GM23338 (cell line): ENCODE measurements around the gene GHSR. TPM values are rescaled to one million over a fixed set of nuclear protein-coding genes. Genes with fewer than 3 reads are reported as not detected.

Source experiments
- ATAC-seq: fragments of 200-7000 bp; cut with Tn5 transposase; 3 replicates; pipeline ENCODE4 v1.9.1; 2020
- DNase-seq: peaks from one replicate; pipeline ENCODE4 v3.0.0-alpha.2; 2015; ENCODE audit warnings: low spot score
- H2AFZ ChIP-seq: fragments of 200-600 bp; sonication (generic); 2 replicates; pipeline ENCODE4 v1.8.0; 2016; ENCODE audit warnings: antibody characterized with exemption, mild to moderate bottlenecking, moderate library complexity
- H3F3A ChIP-seq: fragments of 200-600 bp; sonication (generic); replicated peaks from 2 replicates; pipeline ENCODE4 v1.8.0; 2017; ENCODE audit warnings: antibody characterized with exemption, mixed run types, low read depth
- H3K27ac ChIP-seq: fragments of 200-600 bp; sonication (generic); 2 replicates; pipeline ENCODE4 v1.6.1; 2016; ENCODE audit warnings: low read depth
- H3K27me3 ChIP-seq: fragments of 200-600 bp; sonication (generic); 2 replicates; pipeline ENCODE4 v1.8.0; 2016; ENCODE audit warnings: mild to moderate bottlenecking, mixed run types, moderate library complexity; ENCODE audit not compliant: insufficient read depth
- H3K36me3 ChIP-seq: fragments of 200-600 bp; sonication (generic); 2 replicates; pipeline ENCODE4 v1.8.0; 2016; ENCODE audit warnings: mild to moderate bottlenecking; ENCODE audit not compliant: insufficient read depth
- H3K4me1 ChIP-seq: fragments of 200-600 bp; sonication (generic); 2 replicates; pipeline ENCODE4 v1.8.0; 2016; ENCODE audit warnings: mild to moderate bottlenecking, moderate library complexity; ENCODE audit not compliant: insufficient read depth
- H3K4me2 ChIP-seq: fragments of 200-600 bp; sonication (generic); 2 replicates; pipeline ENCODE4 v1.7.1; 2017; ENCODE audit warnings: mixed run types
- H3K4me3 ChIP-seq: fragments of 200-600 bp; sonication (generic); 2 replicates; pipeline ENCODE4 v1.6.1; 2016; ENCODE audit warnings: mixed run types
- H3K79me2 ChIP-seq: fragments of 200-600 bp; sonication (generic); replicated peaks from 2 replicates; pipeline ENCODE4 v1.8.0; 2017; ENCODE audit warnings: mild to moderate bottlenecking; ENCODE audit not compliant: insufficient read depth
- H3K9me2 ChIP-seq: fragments of 200-600 bp; sonication (generic); 2 replicates; pipeline ENCODE4 v1.8.0; 2017; ENCODE audit not compliant: insufficient read depth
- H4K20me1 ChIP-seq: fragments of 200-600 bp; sonication (generic); replicated peaks from 2 replicates; pipeline ENCODE4 v1.8.0; 2017; ENCODE audit warnings: mild to moderate bottlenecking; ENCODE audit not compliant: insufficient read depth
- H3K27ac Mint-ChIP-seq: 2 replicates; pipeline ENCODE4 v1.8.0; 2020; ENCODE audit warnings: inconsistent platforms, mild to moderate bottlenecking, moderate library complexity, mixed read lengths
- H3K27me3 Mint-ChIP-seq: 3 replicates; pipeline ENCODE4 v1.8.0; 2022; ENCODE audit warnings: low read depth, mild to moderate bottlenecking, moderate library complexity, mixed read lengths, inconsistent platforms; ENCODE audit not compliant: insufficient read depth, poor library complexity
- H3K36me3 Mint-ChIP-seq: 3 replicates; pipeline ENCODE4 v1.8.0; 2021; ENCODE audit warnings: low read depth, mild to moderate bottlenecking, inconsistent platforms, moderate library complexity, mixed read lengths
- H3K4me1 Mint-ChIP-seq: 3 replicates; pipeline ENCODE4 v1.8.0; 2020; ENCODE audit warnings: mild to moderate bottlenecking, inconsistent platforms, mixed read lengths
- H3K4me3 Mint-ChIP-seq: 3 replicates; pipeline ENCODE4 v1.8.0; 2021; ENCODE audit warnings: moderate library complexity, mild to moderate bottlenecking, inconsistent platforms, mixed read lengths
- H3K9me3 Mint-ChIP-seq: 3 replicates; pipeline ENCODE4 v1.8.0; 2020; ENCODE audit warnings: moderate library complexity, mild to moderate bottlenecking, inconsistent platforms, mixed read lengths
- CREB1 ChIP-seq: fragments of 250-450 bp; sonication (Bioruptor Pico); IDR thresholded peaks from 2 replicates; pipeline ENCODE4 v1.5.0; 2020; ENCODE audit warnings: low read depth, mild to moderate bottlenecking, moderate library complexity
- EZH2 ChIP-seq: fragments of 200-600 bp; sonication (generic); IDR thresholded peaks from one replicate; pipeline ENCODE4 v1.8.0; 2017; ENCODE audit warnings: antibody characterized with exemption, mild to moderate bottlenecking, low read depth; ENCODE audit not compliant: unreplicated experiment
- EZH2phosphoT487 ChIP-seq: fragments of 200-600 bp; sonication (generic); IDR thresholded peaks from one replicate; pipeline ENCODE4 v1.8.1; 2018; ENCODE audit warnings: antibody characterized with exemption; ENCODE audit not compliant: unreplicated experiment
- NANOG ChIP-seq: IDR thresholded peaks from 2 replicates; pipeline ENCODE4 v1.6.1; 2016; ENCODE audit warnings: antibody characterized with exemption, borderline replicate concordance
- POLR2AphosphoS5 ChIP-seq: IDR thresholded peaks from 2 replicates; pipeline ENCODE4 v1.6.1; 2016; ENCODE audit warnings: antibody characterized with exemption, low read depth
- STAT1 ChIP-seq: IDR thresholded peaks from one replicate; pipeline ENCODE4 v1.6.1; 2016; ENCODE audit warnings: antibody characterized with exemption; ENCODE audit not compliant: unreplicated experiment
- ZNF331 ChIP-seq: fragments of 250-450 bp; sonication (Bioruptor Pico); IDR thresholded peaks from 2 replicates; pipeline ENCODE4 v1.5.0; 2020; ENCODE audit warnings: low read depth, mild to moderate bottlenecking, moderate library complexity
- polyA plus RNA-seq: library from polyadenylated mRNA; unstranded; fragments of >200 nt; fragmentation: Nextera tagmentation; extraction: Ambion mirVana; gene quantifications from 2 replicates; pipeline ENCODE4 v1.2.1, GENCODE V29; 2016
- total RNA-seq: library from RNA; depleted of rRNA; stranded (reverse); fragments of >200 nt; shearing (Covaris generic); gene quantifications from 2 replicates; pipeline ENCODE4 v1.2.3, GENCODE V29; 2014
- TF ChIP-seq, protein P1 (sequence below): IDR thresholded peaks from 2 replicates; pipeline ENCODE4 v1.6.1; 2016; ENCODE audit warnings: antibody characterized with exemption

GHSR gene
- total and polyA plus RNA-seq, 2 experiments from 2014 or later, result not detected

DNA sequence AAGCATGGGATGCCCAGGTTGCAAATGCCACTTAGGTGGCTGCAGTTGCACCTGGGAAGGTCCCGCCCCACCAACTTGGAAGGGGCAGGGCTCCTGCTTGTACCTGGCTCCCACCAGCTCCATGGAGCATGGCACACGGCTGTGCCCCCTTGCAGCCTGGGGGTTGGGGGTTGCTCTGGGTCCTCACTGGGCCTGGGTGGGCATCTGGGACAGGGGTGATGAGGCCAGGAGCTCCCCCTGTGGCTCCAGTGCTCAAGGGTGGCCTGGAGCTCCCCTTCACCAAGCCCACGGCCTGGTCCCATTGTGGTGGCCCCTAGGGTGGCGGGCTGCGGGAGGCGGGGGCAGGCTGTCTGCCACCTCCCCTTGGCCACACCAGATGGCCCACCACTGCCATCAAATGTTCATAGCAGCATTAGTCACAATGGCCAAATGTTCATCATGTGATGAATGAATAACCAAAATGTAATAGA is 36.7 kb downstream of the GHSR start (continued):
- no peak for TF ChIP-seq ZNF331 (CRISPR knock-in tag)
- TF ChIP-seq, protein P1, sequence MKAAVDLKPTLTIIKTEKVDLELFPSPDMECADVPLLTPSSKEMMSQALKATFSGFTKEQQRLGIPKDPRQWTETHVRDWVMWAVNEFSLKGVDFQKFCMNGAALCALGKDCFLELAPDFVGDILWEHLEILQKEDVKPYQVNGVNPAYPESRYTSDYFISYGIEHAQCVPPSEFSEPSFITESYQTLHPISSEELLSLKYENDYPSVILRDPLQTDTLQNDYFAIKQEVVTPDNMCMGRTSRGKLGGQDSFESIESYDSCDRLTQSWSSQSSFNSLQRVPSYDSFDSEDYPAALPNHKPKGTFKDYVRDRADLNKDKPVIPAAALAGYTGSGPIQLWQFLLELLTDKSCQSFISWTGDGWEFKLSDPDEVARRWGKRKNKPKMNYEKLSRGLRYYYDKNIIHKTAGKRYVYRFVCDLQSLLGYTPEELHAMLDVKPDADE, result no peak
- no peak for TF ChIP-seq EZH2phosphoT487

DNA sequence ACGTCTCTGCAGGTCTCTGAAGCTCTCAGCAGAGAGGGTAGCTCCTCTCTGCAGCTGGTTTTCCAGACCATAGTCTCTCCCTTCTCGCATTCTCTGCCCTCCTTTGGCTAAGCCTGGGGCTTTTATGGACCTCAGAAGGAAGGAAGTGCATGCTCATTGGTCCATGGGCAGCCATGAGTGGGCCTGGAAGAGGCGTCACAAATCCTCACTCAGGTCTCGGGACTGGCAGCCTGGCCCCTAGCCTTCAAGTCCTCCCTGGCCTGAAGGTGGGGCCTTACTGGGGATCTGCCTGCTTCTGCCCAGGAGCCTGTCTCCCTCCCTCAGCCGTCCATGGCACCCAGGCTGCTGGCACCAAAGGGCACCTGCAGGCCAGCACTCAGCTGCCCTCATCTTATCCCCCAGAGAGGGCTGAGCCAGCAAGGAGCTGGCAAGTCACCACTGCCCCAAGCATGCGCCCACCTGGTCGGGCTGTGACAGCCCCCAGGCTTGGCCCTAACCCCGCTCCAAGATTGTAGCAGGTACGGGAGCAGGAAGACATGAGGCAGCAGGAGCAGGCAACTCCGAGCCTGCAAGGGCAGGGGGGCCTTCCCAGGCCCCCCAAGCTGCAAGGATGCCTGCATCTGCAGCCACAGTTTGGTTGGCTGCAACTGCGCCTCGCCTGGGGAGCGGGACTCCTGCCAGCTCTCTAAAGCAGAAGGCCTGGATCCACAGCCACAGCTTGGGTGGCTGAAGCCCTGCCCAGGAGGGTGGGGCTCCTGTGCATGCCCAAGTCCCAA is 37.4 kb downstream of the GHSR start:
- Histone ChIP-seq H3K4me1 (no peaks in the 10 kb centered on the region), H3K79me2 (no peaks in the 10 kb centered on the region), H3K4me2 (no peak overlapping the region), H4K20me1 (no peaks in the 10 kb centered on the region; the same call in 1 of the 2 replicates), H3K36me3 (no peaks in the 10 kb centered on the region), H3K27me3 (no peaks in the 10 kb centered on the region), H3K9me2 (0 out of 2 replicates have a peak, but pooled peaks cover 6% of the 10 kb centered on the region), H2AFZ (no peak overlapping the region), H3K4me3 (no peak overlapping the region), H3F3A (no peaks in the 10 kb centered on the region), H3K27ac (no peak overlapping the region)
- DNase-seq, result no peak
- peaks cover 2% of the 10 kb centered on the region for H3K27me3 Mint-ChIP-seq
- H3K9me3 Mint-ChIP-seq, result no peaks in the 10 kb centered on the region; the same call in 2 of the 3 replicates
- no peak for TF ChIP-seq STAT1
- ATAC-seq, result no peak
- H3K27ac Mint-ChIP-seq, result no peak overlapping the region
- H3K4me1 Mint-ChIP-seq, result no peaks in the 10 kb centered on the region
- H3K36me3 Mint-ChIP-seq, result no peaks in the 10 kb centered on the region
- H3K4me3 Mint-ChIP-seq, result no peak overlapping the region

DNA sequence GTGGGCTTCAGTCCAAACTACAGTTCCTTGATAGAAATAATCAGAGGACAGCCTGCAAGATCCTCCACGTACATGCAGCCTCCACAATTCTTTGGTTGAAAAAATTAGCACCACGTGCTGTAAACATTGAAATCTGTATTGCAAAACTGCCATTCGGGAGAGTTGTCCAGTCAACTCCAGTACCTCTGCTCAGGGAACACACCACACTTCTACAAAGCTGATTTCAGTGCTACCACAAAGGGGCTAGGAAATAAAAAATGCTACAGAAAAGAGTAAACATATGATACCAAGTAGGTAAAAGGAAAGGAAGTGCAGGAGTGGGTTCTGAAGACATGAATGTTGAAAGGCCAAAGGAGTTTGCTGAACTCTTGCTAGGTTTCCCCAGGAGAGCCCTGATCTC is 40.4 kb downstream of the GHSR start:
- Histone ChIP-seq H3K36me3 (no peaks in the 10 kb centered on the region), H3K4me1 (no peaks in the 10 kb centered on the region), H4K20me1 (no peaks in the 10 kb centered on the region), H3F3A (no peaks in the 10 kb centered on the region), H3K4me3 (no peak overlapping the region), H3K27me3 (no peaks in the 10 kb centered on the region), H3K79me2 (no peaks in the 10 kb centered on the region), H3K27ac (no peak overlapping the region), H3K9me2 (no peaks in the 10 kb centered on the region), H3K4me2 (no peak overlapping the region), H2AFZ (no peak overlapping the region)
- ATAC-seq (no peak), DNase-seq (no peak)
- H3K9me3 Mint-ChIP-seq, result no peaks in the 10 kb centered on the region; the same call in 2 of the 3 replicates
- H3K4me1 Mint-ChIP-seq, result no peaks in the 10 kb centered on the region
- H3K27me3 Mint-ChIP-seq, result peaks cover 3% of the 10 kb centered on the region
- no peak for TF ChIP-seq POLR2AphosphoS5
- TF ChIP-seq CREB1 (CRISPR knock-in tag), result no peak
- no peak for TF ChIP-seq EZH2
- no peak for TF ChIP-seq EZH2phosphoT487
- no peak for TF ChIP-seq NANOG
- 0 out of 3 replicates have a peak, but pooled peaks cover 5% of the 10 kb centered on the region for H3K36me3 Mint-ChIP-seq
- H3K27ac Mint-ChIP-seq, result no peak overlapping the region
- H3K4me3 Mint-ChIP-seq, result no peak overlapping the region
